GM12873 (cell line): ENCODE results near the gene LTF.

Source experiments
- CTCF ChIP-seq: IDR thresholded peaks from 2 replicates; pipeline ENCODE4 v1.5.1; 2012; ENCODE audit warnings: low read depth, mild to moderate bottlenecking, moderate library complexity, low read length, control low read depth; ENCODE audit not compliant: insufficient read depth; ENCODE audit errors: missing control alignments

LTF gene

DNA sequence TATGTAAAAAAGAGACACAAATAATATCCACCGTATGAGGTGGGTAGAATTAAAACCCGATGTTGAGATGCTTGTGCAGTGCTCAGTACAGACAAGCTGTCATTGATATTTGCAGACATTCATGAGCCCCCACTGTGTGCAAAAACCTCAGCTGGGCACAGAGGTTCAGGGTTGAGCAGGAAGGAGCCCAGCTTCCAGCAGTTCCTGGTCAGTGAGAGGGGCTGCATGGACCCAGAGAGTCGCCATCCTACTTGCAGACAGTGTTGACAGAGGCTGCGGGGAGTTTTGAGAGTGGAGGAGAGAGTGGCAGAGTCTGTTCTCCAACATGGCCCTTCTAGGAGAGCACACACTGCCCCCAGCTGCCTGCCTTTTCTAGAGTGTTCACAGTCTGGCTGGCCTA lies 6.1 kb upstream of the LTF start:
- TF ChIP-seq CTCF: no peak

GRCh38 chr3:46469680-46470357 lies 5.1 kb upstream of the LTF start:
- TF ChIP-seq CTCF: no peak

- no peak for TF ChIP-seq CTCF
Observed at GRCh38 chr3:46468753-46469600, 4.3 kb upstream of the LTF start.

GRCh38 chr3:46467562-46467961 lies 2.9 kb upstream of the LTF start:
- no peak for TF ChIP-seq CTCF

DNA sequence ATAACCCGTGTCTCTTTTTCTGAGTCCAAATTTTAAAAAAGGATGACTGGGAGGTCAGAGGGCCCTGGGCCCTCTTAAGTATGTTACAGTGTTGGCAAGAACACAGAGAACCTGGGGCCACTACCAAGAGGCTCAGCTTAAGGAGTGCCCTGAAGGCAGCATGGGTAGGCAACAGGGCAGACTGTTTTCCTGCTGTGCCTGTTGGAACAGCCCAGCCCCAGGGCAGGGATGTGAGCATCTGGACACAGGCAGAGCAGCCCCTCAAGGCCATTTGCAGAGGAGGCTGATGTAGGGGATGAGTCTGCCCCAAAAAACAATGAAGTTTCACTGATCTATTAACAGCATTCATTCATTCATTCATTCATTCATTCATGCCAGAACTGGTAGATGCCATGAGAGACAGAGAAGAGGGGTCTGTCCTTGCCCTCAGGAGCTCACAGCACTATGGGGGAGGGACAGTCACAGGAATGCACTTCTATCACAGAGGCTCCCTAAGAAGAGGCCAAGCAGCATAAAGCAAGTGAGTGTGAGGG lies 2.2 kb upstream of the LTF start:
- no peak for TF ChIP-seq CTCF

DNA sequence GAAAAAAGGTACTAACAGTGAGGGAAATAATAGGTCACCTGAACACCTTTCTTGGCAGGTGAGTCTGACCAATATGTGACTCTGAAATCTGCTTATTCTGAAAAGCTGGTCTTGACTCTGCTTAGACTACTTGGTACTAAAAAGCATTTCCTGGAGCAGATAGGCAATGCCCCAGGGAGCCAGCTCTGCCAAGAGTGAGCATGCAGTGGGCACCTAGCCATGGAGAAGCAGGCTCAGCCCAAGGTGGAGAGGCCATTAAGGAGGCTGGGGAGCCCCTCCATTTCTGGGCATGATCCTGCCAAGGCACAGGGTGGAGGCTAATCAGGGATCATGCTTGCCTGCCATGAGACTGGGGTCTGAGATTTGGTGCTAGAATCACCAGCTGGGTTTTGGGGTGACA lies 1.6 kb upstream of the LTF start:
- no peak for TF ChIP-seq CTCF

DNA sequence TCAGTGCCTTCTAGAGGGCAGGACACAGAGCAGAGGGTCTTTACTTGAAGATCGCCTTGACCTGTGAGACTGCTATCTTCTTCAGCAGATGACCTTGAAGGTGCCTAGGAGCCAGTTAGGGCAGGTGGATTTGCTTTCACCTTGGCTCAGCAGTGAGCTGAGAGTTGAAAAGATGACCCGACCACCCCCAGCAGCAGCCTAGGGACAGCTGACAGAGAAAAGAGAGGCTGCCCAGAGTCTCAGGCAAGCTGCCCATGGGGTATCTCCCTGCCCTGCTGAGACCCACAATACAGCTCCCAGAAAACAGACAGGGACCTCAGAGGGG lies 453 bp upstream of the LTF start:
- no peak for TF ChIP-seq CTCF
